Ovary (tissue), 9 donors: ENCODE results near the gene TMOD2. TPM values are rescaled to one million over a fixed set of nuclear protein-coding genes. Genes with fewer than 3 reads are reported as not detected.
A peak's percentile ranks its signal among the peaks of the same experiment; 100 is the strongest.

Experiments
- DNase-seq, 5 donors: peaks; one replicate each; pipeline ENCODE4 v3.0.0-alpha.2; 2019 to 2020
- H3K27ac ChIP-seq, 2 donors: fragments of 200-600 bp; one replicate each; pipeline versions ENCODE4 v1.5.1 to v1.8.0; 2019 to 2022
- H3K27me3 ChIP-seq: fragments of 200-600 bp; one replicate; pipeline ENCODE4 v1.8.0; 2022
- H3K36me3 ChIP-seq: fragments of 200-600 bp; sonication (generic); one replicate; pipeline ENCODE4 v1.5.1; 2019
- H3K4me1 ChIP-seq: one replicate; pipeline ENCODE4 v1.8.1; 2013; ENCODE audit warnings: mild to moderate bottlenecking, moderate library complexity; ENCODE audit not compliant: insufficient read depth
- H3K4me3 ChIP-seq: fragments of 200-600 bp; sonication (generic); one replicate; pipeline ENCODE4 v1.5.1; 2017
- H3K9me3 ChIP-seq, 2 donors: fragments of 200-600 bp in 1 of 2; sonication (generic) in 1 of 2; one replicate each; pipeline versions ENCODE4 v1.5.1 to v1.8.1; 2013 to 2019; ENCODE audit warnings: mild to moderate bottlenecking in 1 of 2, moderate library complexity in 1 of 2
- CTCF ChIP-seq, 3 donors: fragments of 450-650 bp in 2 of 3; fragments of 200-600 bp in 1 of 3; IDR thresholded peaks; one replicate each; pipeline versions ENCODE4 v1.5.1 to v1.8.0; 2016 to 2022; ENCODE audit warnings: antibody characterized with exemption in 3 of 3, mild to moderate bottlenecking in 1 of 3
- EP300 ChIP-seq: sonication (generic); formaldehyde crosslinking; IDR thresholded peaks from one replicate; pipeline ENCODE4 v1.6.1; 2017; ENCODE audit warnings: antibody characterized with exemption
- POLR2A ChIP-seq: fragments of 450-650 bp; IDR thresholded peaks from one replicate; pipeline ENCODE4 v1.6.1; 2017; ENCODE audit warnings: antibody characterized with exemption, mild to moderate bottlenecking, moderate library complexity
- WGBS, 3 donors: extraction: QIAGEN DNeasy Blood & Tissue Kit in 1 of 3; methylation state at CpG; one replicate each; pipeline versions ENCODE4 v1.1.5 to v1.1.7; 2013 to 2017; 5-methylcytosine and 5-hydroxymethylcytosine counted together
- intact Hi-C, 4 donors: fragments of 100-400 bp; cut with DNase I; formaldehyde crosslinking; loops; one replicate each; pipeline versions ENCODE4 v1.11.0 to v1.15.1; 2022 to 2023
- polyA plus RNA-seq, 2 donors: library from polyadenylated mRNA; stranded (reverse); fragments of 200-250 nt in 1 of 2; fragments of 350-450 nt in 1 of 2; fragmentation: Illumina TruSeq in 1 of 2; extraction: RNeasy Lipid Tissue Mini Kit (QIAGEN cat#74804) in 1 of 2; gene quantifications; one replicate each; pipeline ENCODE4 v1.2.3, GENCODE V29; 2013 to 2014
- total RNA-seq, 7 donors: library from RNA; depleted of rRNA in 2 of 7; stranded (reverse); fragments of >200 nt in 2 of 7; fragmentation: NEBNext Ultra II Directional in 3 of 7; extraction: Animal tissue kit (Norgen Biotek cat#: 25700) in 3 of 7; gene quantifications; one replicate each; pipeline versions ENCODE4 v1.1.0 to v1.2.4, GENCODE V29; 2016 to 2023
- donor health status: DM: no; HTN: no; CAD: no; lungs with moderate emphysema.
- donor health status: DM: no; HTN: no; CAD: no.
- donor health status: Bipolar disorder and iron deficiency.
- donor health status: DM: yes; HTN: yes; CAD: no.
- donor health status: DM: no; HTN: no; CAD: no.
- donor health status: DM: yes; HTN: yes; CAD: no.

The TMOD2 gene
- total and polyA plus RNA-seq, 9 donors: 3.4 to 15.7 (median 11.9) TPM

- H3K36me3 ChIP-seq: no peaks in the 10 kb centered on the region
- no peak overlapping the region for H3K4me3 ChIP-seq
- H3K27ac ChIP-seq: no peak overlapping the region
- intact Hi-C loops: no loop called here
- TF ChIP-seq CTCF (IDR thresholded peaks at IDR 0.05): no peak
- TF ChIP-seq EP300: no peak
- TF ChIP-seq POLR2A: no peak
- H3K27me3 ChIP-seq: no peaks in the 10 kb centered on the region
- no peaks in the 10 kb centered on the region for H3K9me3 ChIP-seq
- WGBS, 3 donors: 72 to 85% (median 77%) methylated on average over 5 of the region's 5 CpGs
- no peaks in the 10 kb centered on the region for H3K4me1 ChIP-seq
- DNase-seq: no peak
Measured at GRCh38 chr15:51749307-51749706, 2.1 kb upstream of the TMOD2 start.

- Histone ChIP-seq H3K4me1 (no peaks in the 10 kb centered on the region), H3K27me3 (no peaks in the 10 kb centered on the region), H3K9me3 (no peaks in the 10 kb centered on the region), H3K36me3 (no peaks in the 10 kb centered on the region), H3K27ac (no peak overlapping the region), H3K4me3 (no peak overlapping the region)
- TF ChIP-seq EP300: no peak
- no peak for TF ChIP-seq POLR2A
- no peak for TF ChIP-seq CTCF (IDR thresholded peaks at IDR 0.05)
- DNase-seq: no peak
- intact Hi-C loops: loop anchor here in 1 of 4 donors (5.0 kb wide), 1 partner anchor 43 kb away; no protein-coding TSS in a partner anchor
- 55 to 66% (median 57%) methylated on average over 4 of the region's 4 CpGs for WGBS, 3 donors
Measured at GRCh38 chr15:51750186-51750585, 1.2 kb upstream of the TMOD2 start.

GRCh38 chr15:51751697-51752683, 593 bp downstream of the TMOD2 start:
- no peaks in the 10 kb centered on the region for H3K9me3 ChIP-seq
- H3K4me1 ChIP-seq: no peaks in the 10 kb centered on the region
- WGBS, 3 donors: 3 to 6% (median 5%) methylated on average over 47 to 71 of the region's 71 CpGs
- no peaks in the 10 kb centered on the region for H3K36me3 ChIP-seq
- intact Hi-C loops: loop anchor here in 1 of 4 donors (5.0 kb wide), 1 partner anchor 45 kb away; no protein-coding TSS in a partner anchor
- TF ChIP-seq CTCF (IDR thresholded peaks at IDR 0.05) (no peak), POLR2A (no peak), EP300 (no peak)
- peak overlapping the region; percentile 60 for H3K4me3 ChIP-seq
- H3K27me3 ChIP-seq: no peaks in the 10 kb centered on the region
- peak in 4 of 5 donors; percentile 23 to 47 (median 38) for DNase-seq
- H3K27ac ChIP-seq: peak overlapping the region in 1 of 2 donors; percentile 43

- no peaks in the 10 kb centered on the region for H3K36me3 ChIP-seq
- no peaks in the 10 kb centered on the region for H3K4me1 ChIP-seq
- intact Hi-C loops: loop anchor here in 1 of 4 donors (5.0 kb wide), 1 partner anchor 46 kb away; no protein-coding TSS in a partner anchor
- H3K27ac ChIP-seq: no peak overlapping the region
- DNase-seq: no peak
- no peak overlapping the region for H3K4me3 ChIP-seq
- 77 to 98% (median 95%) methylated on average over 5 of the region's 5 CpGs for WGBS, 3 donors
- TF ChIP-seq CTCF (IDR thresholded peaks at IDR 0.05): no peak
- TF ChIP-seq EP300: no peak
- TF ChIP-seq POLR2A: no peak
- no peaks in the 10 kb centered on the region for H3K9me3 ChIP-seq
- H3K27me3 ChIP-seq: no peaks in the 10 kb centered on the region
Measured at GRCh38 chr15:51752888-51753287, 1.5 kb downstream of the TMOD2 start.
